ENCODE results near the gene FSD2. TPM values are rescaled to one million over a fixed set of nuclear protein-coding genes. Genes with fewer than 3 reads are reported as not detected.

FSD2 gene
- total RNA-seq, 1 donor, result not detected

- Histone ChIP-seq H3K4me3 (ENCODE audit: insufficient read depth, low read length) (no peak overlapping the region), H3K4me2 (ENCODE audit: insufficient read depth, low read length) (no peak overlapping the region), H3K9me3 (ENCODE audit: low read depth, low read length) (no peaks in the 10 kb centered on the region), H4K20me1 (ENCODE audit: insufficient read depth, low read length) (peaks cover 5% of the 10 kb centered on the region), H3K79me2 (ENCODE audit: insufficient read depth, low read length) (peaks cover 27% of the 10 kb centered on the region), H3K36me3 (ENCODE audit: insufficient read depth, low read length) (peaks cover 74% of the 10 kb centered on the region), H3K27me3 (ENCODE audit: insufficient read depth, low read length) (no peaks in the 10 kb centered on the region), H3K4me1 (ENCODE audit: insufficient read depth, low read length) (peaks cover 7% of the 10 kb centered on the region), H3K27ac (ENCODE audit: low read depth, low read length) (no peak overlapping the region), H2AFZ (ENCODE audit: low read length) (no peak overlapping the region)
- TF ChIP-seq CTCF (IDR thresholded peaks at IDR 0.05; ENCODE audit: extremely low read depth, low read depth, low read length), result no peak
- no peak for DNase-seq (ENCODE audit: insufficient read length, low spot score, missing footprints)
These were observed 14.3 kb upstream of the FSD2 start for GRCh38 chr15:82820128-82820527.

GRCh38 chr15:82812994-82813393, 7.1 kb upstream of the FSD2 start:
- TF ChIP-seq CTCF (IDR thresholded peaks at IDR 0.05; ENCODE audit: extremely low read depth, low read depth, low read length), result no peak
- Histone ChIP-seq H3K4me1 (ENCODE audit: insufficient read depth, low read length) (peaks cover 10% of the 10 kb centered on the region), H3K79me2 (ENCODE audit: insufficient read depth, low read length) (peaks cover 65% of the 10 kb centered on the region), H2AFZ (ENCODE audit: low read length) (no peak overlapping the region), H4K20me1 (ENCODE audit: insufficient read depth, low read length) (peaks cover 6% of the 10 kb centered on the region), H3K27ac (ENCODE audit: low read depth, low read length) (no peak overlapping the region), H3K9me3 (ENCODE audit: low read depth, low read length) (no peaks in the 10 kb centered on the region), H3K4me2 (ENCODE audit: insufficient read depth, low read length) (no peak overlapping the region), H3K27me3 (ENCODE audit: insufficient read depth, low read length) (no peaks in the 10 kb centered on the region), H3K36me3 (ENCODE audit: insufficient read depth, low read length) (peaks cover 45% of the 10 kb centered on the region), H3K4me3 (ENCODE audit: insufficient read depth, low read length) (no peak overlapping the region)
- no peak for DNase-seq (ENCODE audit: insufficient read length, low spot score, missing footprints)

- Histone ChIP-seq H3K9me3 (ENCODE audit: low read depth, low read length) (no peaks in the 10 kb centered on the region), H3K27ac (ENCODE audit: low read depth, low read length) (peak overlapping the region; percentile 91), H3K4me3 (ENCODE audit: insufficient read depth, low read length) (peak overlapping the region; percentile 90), H3K4me2 (ENCODE audit: insufficient read depth, low read length) (peak overlapping the region; percentile 83), H3K27me3 (ENCODE audit: insufficient read depth, low read length) (no peaks in the 10 kb centered on the region), H3K36me3 (ENCODE audit: insufficient read depth, low read length) (peaks cover 25% of the 10 kb centered on the region), H3K4me1 (ENCODE audit: insufficient read depth, low read length) (peaks cover 10% of the 10 kb centered on the region), H2AFZ (ENCODE audit: low read length) (peak overlapping the region; percentile 21), H3K79me2 (ENCODE audit: insufficient read depth, low read length) (peaks cover 51% of the 10 kb centered on the region), H4K20me1 (ENCODE audit: insufficient read depth, low read length) (peaks cover 4% of the 10 kb centered on the region)
- no peak for DNase-seq (ENCODE audit: insufficient read length, low spot score, missing footprints)
- TF ChIP-seq CTCF (IDR thresholded peaks at IDR 0.05; ENCODE audit: extremely low read depth, low read depth, low read length), result no peak
These were observed 5.1 kb upstream of the FSD2 start for GRCh38 chr15:82810890-82811426.

- Histone ChIP-seq H3K79me2 (ENCODE audit: insufficient read depth, low read length) (peaks cover 44% of the 10 kb centered on the region), H3K4me1 (ENCODE audit: insufficient read depth, low read length) (peaks cover 10% of the 10 kb centered on the region), H4K20me1 (ENCODE audit: insufficient read depth, low read length) (peaks cover 3% of the 10 kb centered on the region), H3K4me2 (ENCODE audit: insufficient read depth, low read length) (peak overlapping the region; percentile 83), H3K9me3 (ENCODE audit: low read depth, low read length) (no peaks in the 10 kb centered on the region), H2AFZ (ENCODE audit: low read length) (peak overlapping the region; percentile 21), H3K4me3 (ENCODE audit: insufficient read depth, low read length) (peak overlapping the region; percentile 90), H3K27ac (ENCODE audit: low read depth, low read length) (peak overlapping the region; percentile 91), H3K27me3 (ENCODE audit: insufficient read depth, low read length) (no peaks in the 10 kb centered on the region), H3K36me3 (ENCODE audit: insufficient read depth, low read length) (peaks cover 20% of the 10 kb centered on the region)
- DNase-seq (ENCODE audit: insufficient read length, low spot score, missing footprints), result peak; percentile 74
- TF ChIP-seq CTCF (IDR thresholded peaks at IDR 0.05; ENCODE audit: extremely low read depth, low read depth, low read length), result no peak
These were observed 4.4 kb upstream of the FSD2 start for GRCh38 chr15:82810061-82810889.
